GM12878 (cell line): Measurements from ENCODE around the gene RBBP8NL. TPM values are rescaled to one million over a fixed set of nuclear protein-coding genes. Genes with fewer than 3 reads are reported as not detected.

Experiments
- ATAC-seq: fragments of 200-7000 bp; cut with Tn5 transposase; 3 replicates; pipeline ENCODE4 v1.9.1; 2020; ENCODE audit warnings: mild to moderate bottlenecking, moderate library complexity
- BruUV-seq: library from RNA; stranded (reverse); fragments of 400-500 nt; replicated peaks from 2 replicates; lab custom pipeline; 2021; lab: Mats Ljungman, UMichigan
- CTCF ChIA-PET: fragments of 300-600 bp; sonication (Branson Sonifier 250); formaldehyde crosslinking; extraction: SDS; loops from one replicate; lab custom pipeline; 2021; ENCODE audit warnings: inconsistent platforms; lab: Yijun Ruan, JAX
- POLR2A ChIA-PET: fragments of 350-600 bp; formaldehyde crosslinking; extraction: SDS; loops from one replicate; lab custom pipeline; 2021; ENCODE audit warnings: inconsistent platforms; lab: Charles Lee
- RAD21 ChIA-PET: fragments of 300-600 bp; sonication (Branson Sonifier 250); formaldehyde crosslinking; loops from one replicate; lab custom pipeline; 2023; ENCODE audit warnings: antibody characterized with exemption; ENCODE audit not compliant: unreplicated experiment; lab: Charles Lee
- SMC1A ChIA-PET: fragments of 300-600 bp; sonication (Branson Sonifier 250); formaldehyde crosslinking; loops from one replicate; lab custom pipeline; 2023; ENCODE audit not compliant: unreplicated experiment, uncharacterized antibody; lab: Charles Lee
- DNase-seq: peaks from one replicate; pipeline ENCODE4 v3.0.0-alpha.2; 2011; ENCODE audit warnings: low read depth, low spot score
- FAIRE-seq: peaks from 3 replicates; lab custom pipeline; 2011; peaks lifted over from hg19 to GRCh38; lab: Jason Lieb, UNC
- H2AFZ ChIP-seq: 2 replicates; pipeline ENCODE4 v1.6.0; 2011; ENCODE audit warnings: low read depth, low read length, control low read depth; ENCODE audit not compliant: control insufficient read depth
- H3K27ac ChIP-seq: 2 replicates; pipeline ENCODE4 v1.5.1; 2011; ENCODE audit warnings: control low read depth; ENCODE audit not compliant: control insufficient read depth, insufficient read depth
- H3K27me3 ChIP-seq, 2 experiments: replicated peaks in 1 of 2; 2 replicates each; pipeline versions ENCODE4 v1.6.0 to v1.6.1; 2011; ENCODE audit warnings: low read length in 1 of 2; ENCODE audit not compliant: control insufficient read depth in 2 of 2, insufficient read depth in 2 of 2
- H3K36me3 ChIP-seq, 2 experiments: 2 replicates each; pipeline ENCODE4 v1.5.1; 2011; ENCODE audit warnings: low read length in 1 of 2; ENCODE audit not compliant: control insufficient read depth in 2 of 2, insufficient read depth in 2 of 2
- H3K4me1 ChIP-seq: 2 replicates; pipeline ENCODE4 v1.6.1; 2011; ENCODE audit warnings: mild to moderate bottlenecking, low read length, moderate library complexity, mixed read lengths; ENCODE audit not compliant: control insufficient read depth, insufficient read depth
- H3K4me2 ChIP-seq: 2 replicates; pipeline ENCODE4 v1.6.0; 2011; ENCODE audit warnings: control low read depth; ENCODE audit not compliant: control insufficient read depth, insufficient read depth
- H3K4me3 ChIP-seq: fragments of 200-600 bp; sonication (generic); 2 replicates; pipeline ENCODE4 v1.5.1; 2016
- H3K79me2 ChIP-seq: 2 replicates; pipeline ENCODE4 v1.6.0; 2011; ENCODE audit warnings: low read length; ENCODE audit not compliant: control insufficient read depth, insufficient read depth
- H3K9ac ChIP-seq: 2 replicates; pipeline ENCODE4 v1.8.0; 2011; ENCODE audit warnings: low read length, control low read depth, mixed read lengths; ENCODE audit not compliant: control insufficient read depth, insufficient read depth
- H3K9me3 ChIP-seq: replicated peaks from 3 replicates; pipeline ENCODE4 v1.5.1; 2011; ENCODE audit warnings: mild to moderate bottlenecking, low read length; ENCODE audit not compliant: control insufficient read depth, insufficient read depth
- H4K20me1 ChIP-seq: 2 replicates; pipeline ENCODE4 v1.6.0; 2011; ENCODE audit not compliant: control insufficient read depth, insufficient read depth
- ATF2 ChIP-seq: IDR thresholded peaks from 2 replicates; pipeline ENCODE4 v1.6.1; 2012; ENCODE audit warnings: low read length, inconsistent platforms
- CTCF ChIP-seq, 3 experiments: IDR thresholded peaks in 2 of 3; conservative IDR thresholded peaks in 1 of 3; 2 replicates each; pipeline ENCODE4 v1.5.1; 2011; ENCODE audit warnings: low read depth in 3 of 3, low read length in 3 of 3, mild to moderate bottlenecking in 3 of 3, control low read depth in 2 of 3, moderate library complexity in 2 of 3, inconsistent platforms in 1 of 3, mixed read lengths in 1 of 3; ENCODE audit not compliant: control insufficient read depth in 2 of 3, insufficient read depth in 1 of 3; ENCODE audit errors: extremely low read depth in 1 of 3
- ETV6 ChIP-seq, 2 experiments: fragments of 450-650 bp in 1 of 2; IDR thresholded peaks in 1 of 2; conservative IDR thresholded peaks in 1 of 2; 2 replicates each; pipeline ENCODE4 v1.6.1; 2014; ENCODE audit warnings: antibody characterized with exemption in 1 of 2, borderline replicate concordance in 1 of 2, low read depth in 1 of 2, mild to moderate bottlenecking in 1 of 2, moderate library complexity in 1 of 2
- HCFC1 ChIP-seq: fragments of 150-350 bp; IDR thresholded peaks from 2 replicates; pipeline ENCODE4 v1.6.1; 2014; ENCODE audit warnings: low read length
- IKZF1 ChIP-seq: fragments of 450-650 bp; conservative IDR thresholded peaks from 2 replicates; pipeline ENCODE4 v1.6.1; 2017; ENCODE audit warnings: antibody characterized with exemption, mild to moderate bottlenecking
- MLLT1 ChIP-seq: fragments of 450-650 bp; IDR thresholded peaks from 2 replicates; pipeline ENCODE4 v1.6.1; 2016; ENCODE audit warnings: mild to moderate bottlenecking
- MTA3 ChIP-seq: IDR thresholded peaks from 2 replicates; pipeline ENCODE4 v1.6.1; 2012; ENCODE audit warnings: low read length, inconsistent platforms, borderline replicate concordance
- PRDM15 ChIP-seq: fragments of 450-650 bp; formaldehyde crosslinking; IDR thresholded peaks from 2 replicates; pipeline ENCODE4 v1.4.0; 2020; ENCODE audit warnings: mild to moderate bottlenecking, moderate library complexity
- RELB ChIP-seq: fragments of 450-650 bp; IDR thresholded peaks from 2 replicates; pipeline ENCODE4 v1.6.1; 2017; ENCODE audit warnings: low read depth, mild to moderate bottlenecking, moderate library complexity
- YY1 ChIP-seq: IDR thresholded peaks from 2 replicates; pipeline ENCODE4 v1.6.1; 2011; ENCODE audit warnings: low read depth, mild to moderate bottlenecking, low read length
- WGBS: methylation state at CpG from one replicate; pipeline ENCODE4 v1.1.6; 2016; ENCODE audit warnings: low lambda C conversion rate; ENCODE audit not compliant: insufficient replicate concordance, insufficient coverage; ENCODE audit errors: missing lambda C conversion rate; 5-methylcytosine and 5-hydroxymethylcytosine counted together
- in situ Hi-C: fragments of 300-500 bp; cut with MboI; formaldehyde crosslinking; loops from 9 replicates; pipeline ENCODE4 v1.14.3; 2018; ENCODE audit warnings: mixed read lengths
- intact Hi-C: fragments of 100-400 bp; cut with micrococcal nuclease; formaldehyde crosslinking; loops from one replicate; pipeline ENCODE4 v1.14.2; 2022; ENCODE audit not compliant: unreplicated experiment
- polyA plus RNA-seq, 11 experiments: library from polyadenylated mRNA; depleted of rRNA in 4 of 11; unstranded in 6 of 11; stranded (reverse) in 5 of 11; fragments of >200 nt; fragmentation: Nextera tagmentation in 4 of 11; fragmentation: Illumina TruSeq in 1 of 11; extraction: Ambion mirVana in 4 of 11; extraction: Trizol in 1 of 11; gene quantifications; 1 replicate in 1 of 11; 2 replicates in 10 of 11; pipeline versions ENCODE4 v1.2.1 to v1.2.3, GENCODE V29; 2011 to 2016; ENCODE audit warnings: inconsistent platforms in 2 of 11, missing spikeins in 2 of 11, low read depth in 1 of 11
- total RNA-seq, 4 experiments: library from RNA; depleted of rRNA in 3 of 4; stranded (reverse); fragments of >200 nt in 3 of 4; fragmentation: Illumina TruSeq in 1 of 4; extraction: Trizol in 1 of 4; gene quantifications; 2 replicates each; pipeline versions ENCODE4 v1.2.1 to v1.2.3, GENCODE V29; 2013 to 2021

Gene RBBP8NL
- total and polyA plus RNA-seq, 10 of the 15 experiments (the other 5 are each of a cell fraction or from before 2014, with no cell fraction given), result not detected

GRCh38 chr20:62376112-62377063 is 51.0 kb downstream of the RBBP8NL start:
- ChIA-PET CTCF (no interaction called here), SMC1A (no interaction called here), POLR2A (no interaction called here), RAD21 (no interaction called here)
- Histone ChIP-seq H3K4me1 (no peaks in the 10 kb centered on the region), H3K36me3 (no peaks in the 10 kb centered on the region), H3K4me3 (no peak overlapping the region), H3K9ac (no peak overlapping the region), H3K4me2 (no peak overlapping the region), H3K27me3 (no peaks in the 10 kb centered on the region), H2AFZ (no peak overlapping the region), H3K27ac (no peak overlapping the region), H4K20me1 (no peaks in the 10 kb centered on the region), H3K9me3 (no peaks in the 10 kb centered on the region), H3K79me2 (no peaks in the 10 kb centered on the region)
- 66% methylated on average over 26 of the region's 26 CpGs for WGBS
- in situ Hi-C loops, result loop anchor here (25.0 kb wide), 1 partner anchor 364 kb away; no protein-coding TSS in a partner anchor
- BruUV-seq, result no TSS peak
- DNase-seq (no peak), ATAC-seq (no peak), FAIRE-seq (no peak)
- intact Hi-C loops, result no loop called here
- no peak for TF ChIP-seq CTCF (IDR thresholded peaks at IDR 0.05 in 2 of 3, conservative IDR thresholded peaks at IDR 0.05 in 1 of 3; ENCODE audit: control insufficient read depth in 2 of 3, extremely low read depth in 1 of 3, insufficient read depth in 1 of 3, low read depth in 3 of 3, low read length in 3 of 3)
- no peak for TF ChIP-seq MLLT1
- no peak for TF ChIP-seq IKZF1
- TF ChIP-seq RELB, result no peak
- TF ChIP-seq MTA3, result no peak
- TF ChIP-seq ETV6 (conservative IDR thresholded peaks at IDR 0.05 in 1 of 2, IDR thresholded peaks at IDR 0.05 in 1 of 2; ENCODE audit: borderline replicate concordance in 1 of 2, low read depth in 1 of 2), result no peak
- TF ChIP-seq PRDM15 (CRISPR knock-in tag), result no peak
- no peak for TF ChIP-seq HCFC1
- TF ChIP-seq ATF2, result no peak
- no peak for TF ChIP-seq YY1
